Keratinocyte (primary cell): ENCODE results near the gene WDR7.

Experiments used
- EZH2 ChIP-seq: IDR thresholded peaks from one replicate; pipeline ENCODE4 v1.6.1; 2012; ENCODE audit warnings: inconsistent platforms, mild to moderate bottlenecking, low read length, moderate library complexity
- TF ChIP-seq, protein P1 (sequence below), 3 experiments: IDR thresholded peaks in 1 of 3; conservative IDR thresholded peaks in 1 of 3; optimal IDR thresholded peaks in 1 of 3; 2 replicates in 2 of 3; 3 replicates in 1 of 3; pipeline versions ENCODE3 to v1.5.1; 2011; ENCODE audit warnings: low read length in 3 of 3, mild to moderate bottlenecking in 3 of 3, moderate library complexity in 2 of 3, control low read depth in 1 of 3, inconsistent platforms in 1 of 3; ENCODE audit not compliant: insufficient read depth in 2 of 3; ENCODE audit errors: extremely low read depth in 1 of 3

DNA sequence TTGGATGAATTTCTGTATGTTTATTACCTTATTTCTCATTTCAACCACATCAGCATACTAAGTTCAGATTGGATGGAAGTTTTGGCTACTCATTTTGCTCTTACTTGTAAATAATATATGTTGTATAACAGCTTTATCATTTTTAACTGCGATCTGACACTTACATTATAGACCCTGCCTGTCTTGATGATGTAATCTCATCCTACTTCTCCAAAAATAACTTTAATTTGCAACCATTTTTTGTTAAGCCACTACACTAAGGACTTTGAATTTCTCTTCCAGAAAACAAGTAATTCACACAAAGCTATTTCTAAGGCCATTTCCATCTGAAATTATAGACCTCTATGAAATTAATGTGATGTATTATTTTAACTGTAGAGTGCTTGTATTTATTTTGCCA lies 240.7 kb downstream of the WDR7 start:
- TF ChIP-seq, protein P1, sequence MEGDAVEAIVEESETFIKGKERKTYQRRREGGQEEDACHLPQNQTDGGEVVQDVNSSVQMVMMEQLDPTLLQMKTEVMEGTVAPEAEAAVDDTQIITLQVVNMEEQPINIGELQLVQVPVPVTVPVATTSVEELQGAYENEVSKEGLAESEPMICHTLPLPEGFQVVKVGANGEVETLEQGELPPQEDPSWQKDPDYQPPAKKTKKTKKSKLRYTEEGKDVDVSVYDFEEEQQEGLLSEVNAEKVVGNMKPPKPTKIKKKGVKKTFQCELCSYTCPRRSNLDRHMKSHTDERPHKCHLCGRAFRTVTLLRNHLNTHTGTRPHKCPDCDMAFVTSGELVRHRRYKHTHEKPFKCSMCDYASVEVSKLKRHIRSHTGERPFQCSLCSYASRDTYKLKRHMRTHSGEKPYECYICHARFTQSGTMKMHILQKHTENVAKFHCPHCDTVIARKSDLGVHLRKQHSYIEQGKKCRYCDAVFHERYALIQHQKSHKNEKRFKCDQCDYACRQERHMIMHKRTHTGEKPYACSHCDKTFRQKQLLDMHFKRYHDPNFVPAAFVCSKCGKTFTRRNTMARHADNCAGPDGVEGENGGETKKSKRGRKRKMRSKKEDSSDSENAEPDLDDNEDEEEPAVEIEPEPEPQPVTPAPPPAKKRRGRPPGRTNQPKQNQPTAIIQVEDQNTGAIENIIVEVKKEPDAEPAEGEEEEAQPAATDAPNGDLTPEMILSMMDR (optimal IDR thresholded peaks at IDR 0.05 in 1 of 3, IDR thresholded peaks at IDR 0.05 in 1 of 3, conservative IDR thresholded peaks at IDR 0.05 in 1 of 3; ENCODE audit: extremely low read depth in 1 of 3, insufficient read depth in 2 of 3, low read length in 3 of 3): no peak
- no peak for TF ChIP-seq EZH2
